HG03175 (cell line): ENCODE measurements around the gene STAP2.
"Not testable (repeated sequence)": the region's sequence is repeated elsewhere in the genome, so short reads cannot be mapped to it uniquely, and the experiment has no call there.

Experiments used
- ATAC-seq: cut with Tn5 transposase; IDR thresholded peaks from one replicate; pipeline ENCODE4 v1.9.1; 2021; ENCODE audit warnings: mild to moderate bottlenecking, moderate library complexity; ENCODE audit not compliant: unreplicated experiment

Gene STAP2

DNA sequence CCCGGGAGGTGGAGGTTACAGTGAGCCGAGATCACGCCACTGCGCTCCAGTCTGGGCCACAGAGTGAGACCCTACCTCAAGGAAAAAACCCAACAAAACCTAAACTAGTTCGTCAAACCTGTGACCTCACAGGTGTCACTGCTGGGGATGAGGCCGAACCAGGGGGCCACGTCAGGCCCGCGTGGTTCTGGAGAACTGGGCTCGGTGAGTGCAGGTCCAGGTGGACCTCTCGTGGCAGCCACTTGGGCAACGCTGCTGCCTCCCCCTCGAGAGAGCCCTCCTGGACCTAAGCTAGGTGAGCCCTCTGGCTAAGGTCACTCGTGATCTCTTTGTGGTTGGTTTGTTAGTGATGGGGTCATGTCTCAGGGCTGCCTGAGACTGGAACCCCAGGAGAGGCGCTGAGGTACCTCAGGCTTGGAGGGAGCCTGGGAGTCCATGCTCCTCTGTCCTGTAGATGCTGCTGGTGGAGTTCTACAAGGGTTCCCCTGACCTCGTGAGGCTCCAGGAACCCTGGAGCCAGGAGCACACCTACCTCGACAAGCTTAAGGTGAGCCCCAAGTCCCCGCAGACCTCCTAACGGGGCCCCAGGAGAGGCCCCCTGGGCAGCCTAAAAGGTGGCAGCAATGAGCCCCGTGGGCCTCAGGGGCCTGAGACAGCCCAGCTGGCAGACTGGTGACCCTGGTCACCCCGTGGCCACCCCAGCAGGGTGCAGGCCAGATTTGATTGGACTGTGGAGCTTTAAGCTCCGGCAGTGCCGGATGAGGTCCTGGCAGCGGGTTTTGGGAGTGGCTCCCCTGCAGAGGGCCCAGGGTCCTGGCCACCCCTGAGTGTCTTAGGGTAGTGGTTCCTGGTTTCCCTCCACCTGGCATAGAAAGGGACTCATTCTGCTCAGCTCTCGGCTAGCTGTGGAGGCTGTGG, 20.3 kb upstream of the STAP2 start:
- ATAC-seq, result no peak

DNA sequence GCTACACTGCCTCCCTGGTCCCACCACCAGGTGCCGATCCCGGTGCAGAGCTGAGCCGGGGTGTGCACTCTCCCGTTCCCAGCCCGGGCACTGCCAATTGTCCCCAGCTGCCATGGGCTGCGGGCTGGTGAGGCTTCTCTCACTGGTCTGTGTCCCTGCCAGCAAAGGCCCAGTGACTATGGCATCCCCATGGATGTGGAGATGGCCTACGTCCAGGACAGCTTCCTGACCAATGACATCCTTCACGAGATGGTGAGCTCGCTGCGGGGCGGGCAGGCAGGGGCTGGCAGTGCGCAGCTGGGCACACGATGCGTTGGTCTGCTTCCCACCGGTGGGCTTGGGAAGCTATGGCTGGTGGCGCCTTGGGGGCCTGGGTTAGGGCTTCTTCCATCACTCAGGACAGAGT, 19.3 kb upstream of the STAP2 start:
- no peak for ATAC-seq

DNA sequence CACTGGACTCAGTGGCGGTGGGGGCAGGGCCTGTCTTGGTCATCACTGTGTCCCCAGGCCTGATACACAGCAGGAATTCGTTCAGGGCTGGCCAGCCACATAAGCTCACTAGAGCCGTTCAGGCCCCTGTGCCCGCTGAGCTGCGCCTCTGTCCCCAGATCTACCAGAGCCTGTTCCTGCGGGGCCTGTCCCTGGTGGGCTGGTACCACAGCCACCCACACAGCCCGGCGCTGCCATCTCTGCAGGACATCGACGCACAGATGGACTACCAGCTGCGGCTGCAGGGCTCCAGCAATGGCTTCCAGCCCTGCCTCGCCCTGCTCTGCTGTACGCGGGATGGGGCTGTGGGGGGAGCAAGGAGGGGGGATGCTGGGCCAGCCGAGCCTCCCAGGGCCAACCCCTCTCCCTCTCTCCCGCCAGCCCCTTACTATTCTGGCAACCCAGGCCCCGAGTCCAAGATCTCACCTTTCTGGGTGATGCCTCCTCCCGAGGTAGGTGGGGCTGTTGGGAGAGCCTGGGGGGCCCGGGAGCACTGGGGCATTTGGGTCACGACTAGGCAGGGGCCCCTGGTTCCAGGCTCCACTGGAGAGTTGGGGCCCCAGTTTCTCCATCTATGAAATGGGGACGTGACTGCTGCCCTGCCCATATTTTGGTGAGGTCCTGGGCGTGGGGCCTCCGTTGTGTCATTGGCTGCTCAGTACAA, 18.6 kb upstream of the STAP2 start:
- ATAC-seq, result no peak

DNA sequence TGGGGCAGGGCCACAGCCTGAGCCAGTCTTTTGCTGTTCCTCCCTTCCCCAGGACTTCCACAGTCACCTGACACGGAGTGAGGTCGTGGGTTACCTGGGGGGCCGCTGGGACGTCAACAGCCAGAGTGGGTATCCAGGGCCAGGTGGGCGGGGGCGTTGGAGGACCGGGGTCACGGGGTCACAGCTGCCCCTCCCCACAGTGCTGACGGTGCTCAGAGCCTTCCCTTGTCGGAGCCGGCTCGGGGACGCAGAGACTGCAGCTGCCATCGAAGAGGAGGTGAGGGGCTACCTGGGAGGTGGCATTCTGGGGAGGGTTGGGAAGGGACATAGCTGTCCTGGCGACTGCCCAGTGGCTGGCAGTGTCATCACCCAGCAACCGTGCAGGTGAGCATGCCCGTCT, 16.3 kb upstream of the STAP2 start:
- no peak for ATAC-seq

DNA sequence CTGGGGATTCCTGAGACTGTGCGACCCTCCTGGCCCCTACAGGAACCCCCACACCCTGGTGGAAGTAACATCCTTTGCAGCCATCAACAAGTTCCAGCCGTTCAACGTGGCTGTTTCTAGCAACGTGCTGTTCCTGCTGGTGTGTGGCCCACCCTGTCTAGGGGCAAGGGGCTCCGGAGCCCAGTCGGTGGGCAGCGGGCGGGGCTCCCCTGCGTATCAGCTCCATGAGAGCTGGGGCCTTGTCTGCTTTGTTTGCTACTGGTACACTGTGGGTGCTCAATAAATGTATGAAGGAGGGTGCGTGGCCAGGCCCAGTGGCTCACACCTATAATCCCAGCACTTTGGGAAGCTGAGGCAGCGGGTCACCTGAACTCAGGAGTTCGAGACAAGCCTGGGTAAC, 15.7 kb upstream of the STAP2 start:
- ATAC-seq, result no peak

DNA sequence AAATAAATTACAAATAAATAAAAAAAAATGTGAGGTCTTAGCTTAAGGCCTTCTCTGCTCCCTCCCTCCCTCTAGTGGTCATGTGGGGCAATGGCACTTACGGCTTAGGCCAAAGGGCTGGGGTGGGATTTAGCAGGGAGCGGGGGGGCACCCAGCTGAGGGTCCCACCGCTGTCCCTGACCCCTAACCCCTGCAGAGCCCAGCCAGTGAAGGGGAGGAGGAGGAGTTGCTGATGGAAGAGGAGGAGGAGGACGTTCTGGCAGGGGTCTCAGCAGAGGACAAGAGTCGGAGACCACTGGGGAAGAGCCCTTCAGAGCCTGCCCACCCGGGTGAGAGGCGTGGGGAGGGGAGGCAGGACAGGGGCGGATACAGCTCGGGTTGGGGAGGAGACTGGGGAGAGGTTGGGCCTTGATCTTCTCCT, 14.1 kb upstream of the STAP2 start:
- no peak for ATAC-seq

DNA sequence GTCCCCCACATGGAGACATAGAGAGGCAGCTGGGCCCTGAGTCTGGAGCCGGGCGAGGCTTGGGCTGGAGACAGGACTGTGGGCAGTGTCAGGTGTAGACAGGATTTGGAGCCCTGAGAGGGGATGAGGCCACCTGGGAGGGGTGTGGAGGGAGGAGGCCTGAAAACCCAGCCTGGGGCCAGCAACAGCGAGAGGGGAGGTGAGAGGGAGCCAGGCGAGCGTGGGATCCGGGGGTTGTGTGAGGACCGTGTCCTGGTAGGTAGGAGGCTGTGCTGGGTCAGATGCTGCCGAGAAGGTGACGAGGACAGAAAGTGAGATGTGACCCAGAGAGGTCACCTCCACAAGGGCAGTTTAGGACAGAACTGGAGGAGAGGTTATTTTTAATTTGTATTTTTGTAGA, 12.1 kb upstream of the STAP2 start:
- ATAC-seq, result no peak

DNA sequence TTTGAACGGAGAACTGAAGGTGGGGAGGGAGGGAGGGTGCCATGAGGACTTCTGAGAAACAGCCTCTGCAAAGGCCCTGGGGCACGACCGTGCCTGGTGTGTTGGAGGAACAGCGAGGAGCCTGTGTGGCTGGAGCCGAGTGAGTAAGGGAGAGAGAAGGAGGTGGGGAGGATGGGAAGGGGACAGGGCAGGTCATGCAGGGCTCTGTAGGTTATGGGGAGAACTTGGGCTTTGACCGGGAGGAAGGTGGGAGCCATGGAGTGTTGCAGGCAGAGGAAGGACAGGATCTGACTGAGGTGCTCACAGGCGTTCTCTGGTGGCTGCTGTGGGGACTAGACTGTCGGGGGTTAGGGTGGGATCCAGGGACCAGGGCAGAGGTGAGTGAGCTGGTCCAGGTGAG, 11.5 kb upstream of the STAP2 start:
- no peak for ATAC-seq

DNA sequence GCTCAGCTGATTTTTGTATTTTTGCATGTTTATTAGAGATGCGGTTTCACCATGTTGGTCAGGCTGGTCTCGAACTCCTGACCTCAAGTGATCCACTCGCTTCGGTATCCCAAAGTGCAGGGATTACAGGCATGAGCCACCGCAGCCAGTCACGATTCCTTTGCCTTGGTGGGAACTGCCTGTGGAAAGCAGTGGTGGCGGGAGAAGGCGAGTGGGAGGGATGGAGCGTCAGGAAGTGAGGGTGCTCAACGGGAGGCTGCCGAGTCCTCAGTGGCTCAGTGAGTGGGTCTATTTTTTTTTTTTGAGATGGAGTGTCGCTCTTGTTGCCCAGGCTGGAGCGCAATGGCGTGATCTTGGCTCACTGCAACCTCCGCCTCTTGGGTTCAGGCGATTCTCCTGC, 10.6 kb upstream of the STAP2 start:
- ATAC-seq, result not testable (repeated sequence)

DNA sequence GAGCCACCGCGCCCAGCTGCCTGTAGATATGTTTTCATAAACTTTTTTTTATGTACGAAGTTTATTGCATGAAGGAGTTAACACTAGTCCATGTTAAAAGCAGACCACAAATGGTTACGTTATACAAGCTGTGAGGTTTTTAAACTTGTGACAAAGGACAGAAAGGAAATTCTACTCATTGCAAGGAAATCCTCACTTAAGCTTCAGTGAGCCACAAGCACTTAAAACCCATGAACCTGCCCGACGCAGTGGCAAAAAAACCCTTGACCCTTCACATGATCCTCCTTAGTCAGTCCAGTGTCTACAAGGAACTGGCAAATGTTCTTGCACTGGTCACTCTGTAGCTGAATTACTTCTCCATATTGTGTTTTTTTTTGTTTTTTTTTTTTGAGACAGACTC, 8.9 kb upstream of the STAP2 start:
- no peak for ATAC-seq

DNA sequence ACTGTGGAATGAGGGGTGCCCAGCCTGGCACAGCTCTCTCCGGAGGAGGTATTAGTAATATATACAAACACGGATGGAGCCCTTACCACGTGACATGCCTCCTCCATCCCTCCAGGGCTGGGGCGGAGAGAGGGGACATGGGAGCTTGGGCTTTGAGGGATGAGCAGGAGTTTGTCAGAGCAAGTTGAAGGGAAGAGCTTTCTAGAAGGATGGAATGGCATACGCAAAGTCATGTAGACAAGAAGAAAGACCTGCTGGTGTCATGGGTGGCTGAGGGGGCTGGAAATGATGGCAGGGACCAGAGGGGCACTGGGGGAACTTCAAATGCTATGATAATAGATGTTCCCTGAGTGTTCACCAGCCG, 7.4 kb upstream of the STAP2 start:
- no peak for ATAC-seq

DNA sequence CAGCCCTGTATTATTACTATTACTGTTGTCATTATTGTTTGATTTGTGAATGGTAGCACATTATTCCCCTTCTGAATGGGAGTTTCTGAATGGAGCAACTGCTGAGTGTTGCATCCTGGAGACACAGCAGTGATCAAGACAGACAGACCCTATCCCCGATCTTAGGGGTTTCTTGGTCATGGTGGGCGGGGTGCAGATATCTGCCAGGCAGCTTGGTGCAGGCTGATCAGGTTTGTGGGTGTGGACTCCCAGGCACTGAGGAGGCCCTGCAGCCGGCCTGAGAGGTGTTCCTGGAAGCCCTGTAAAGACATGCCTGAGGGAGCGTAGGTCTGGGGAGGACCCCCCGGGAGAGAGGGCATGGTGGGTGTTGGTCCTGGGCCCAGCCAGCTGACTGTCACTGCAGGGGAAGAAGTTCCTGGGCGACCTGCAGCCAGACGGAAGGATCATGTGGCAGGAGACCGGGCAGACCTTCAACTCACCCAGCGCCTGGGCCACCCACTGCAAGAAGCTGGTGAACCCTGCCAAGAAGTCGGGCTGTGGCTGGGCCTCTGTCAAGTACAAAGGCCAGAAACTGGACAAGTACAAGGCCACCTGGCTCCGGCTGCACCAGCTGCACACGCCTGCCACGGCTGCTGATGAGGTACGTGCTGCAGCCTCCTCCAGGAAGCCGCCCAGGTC, 6.9 kb upstream of the STAP2 start:
- no peak for ATAC-seq

DNA sequence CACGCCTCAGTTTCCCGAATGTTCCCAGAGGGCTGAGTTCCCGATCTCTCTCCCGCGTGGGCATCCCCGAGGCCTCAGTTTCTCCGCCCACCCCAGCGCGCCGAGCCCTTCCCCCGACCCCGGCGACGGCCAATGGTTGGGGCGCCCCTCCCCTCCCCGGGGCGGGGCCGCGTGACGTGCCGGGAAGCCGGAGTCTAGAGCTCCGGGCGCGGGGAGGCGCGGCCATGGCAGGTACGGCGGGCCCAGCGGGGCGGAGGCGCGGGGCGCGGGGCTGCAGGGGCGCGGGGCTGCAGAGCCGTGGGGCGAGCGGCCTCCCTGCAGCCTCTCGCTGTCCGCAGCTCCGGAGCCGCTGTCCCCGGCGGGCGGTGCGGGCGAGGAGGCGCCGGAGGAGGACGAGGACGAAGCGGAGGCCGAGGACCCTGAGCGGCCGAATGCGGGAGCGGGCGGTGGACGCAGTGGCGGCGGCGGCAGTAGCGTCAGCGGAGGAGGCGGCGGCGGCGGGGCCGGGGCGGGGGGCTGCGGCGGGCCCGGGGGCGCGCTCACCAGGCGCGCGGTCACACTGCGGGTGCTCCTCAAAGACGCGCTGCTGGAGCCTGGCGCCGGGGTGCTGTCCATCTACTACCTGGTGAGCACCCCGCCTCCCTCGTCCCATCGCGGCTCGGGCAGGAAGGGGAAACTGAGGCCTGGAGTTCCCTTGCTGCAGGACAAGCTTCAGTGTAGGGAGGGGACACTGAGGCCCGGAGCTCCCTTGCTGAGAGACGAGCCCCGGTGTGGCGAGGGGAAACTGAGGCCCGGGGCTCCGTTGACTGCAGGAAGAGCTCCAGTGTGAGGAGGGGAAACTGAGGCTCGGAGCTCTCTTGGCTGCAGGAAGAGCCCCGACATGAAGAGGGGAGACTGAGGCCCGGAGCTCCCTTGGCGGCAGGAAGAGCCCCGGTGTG, 5.0 kb upstream of the STAP2 start, which contains the start of gene MPND:
TSS of gene MPND (plus strand) at position 193 of the 938 bp plus-strand sequence. CDS start at position 225, 32 bp downstream.
- peak; percentile 48 for ATAC-seq

DNA sequence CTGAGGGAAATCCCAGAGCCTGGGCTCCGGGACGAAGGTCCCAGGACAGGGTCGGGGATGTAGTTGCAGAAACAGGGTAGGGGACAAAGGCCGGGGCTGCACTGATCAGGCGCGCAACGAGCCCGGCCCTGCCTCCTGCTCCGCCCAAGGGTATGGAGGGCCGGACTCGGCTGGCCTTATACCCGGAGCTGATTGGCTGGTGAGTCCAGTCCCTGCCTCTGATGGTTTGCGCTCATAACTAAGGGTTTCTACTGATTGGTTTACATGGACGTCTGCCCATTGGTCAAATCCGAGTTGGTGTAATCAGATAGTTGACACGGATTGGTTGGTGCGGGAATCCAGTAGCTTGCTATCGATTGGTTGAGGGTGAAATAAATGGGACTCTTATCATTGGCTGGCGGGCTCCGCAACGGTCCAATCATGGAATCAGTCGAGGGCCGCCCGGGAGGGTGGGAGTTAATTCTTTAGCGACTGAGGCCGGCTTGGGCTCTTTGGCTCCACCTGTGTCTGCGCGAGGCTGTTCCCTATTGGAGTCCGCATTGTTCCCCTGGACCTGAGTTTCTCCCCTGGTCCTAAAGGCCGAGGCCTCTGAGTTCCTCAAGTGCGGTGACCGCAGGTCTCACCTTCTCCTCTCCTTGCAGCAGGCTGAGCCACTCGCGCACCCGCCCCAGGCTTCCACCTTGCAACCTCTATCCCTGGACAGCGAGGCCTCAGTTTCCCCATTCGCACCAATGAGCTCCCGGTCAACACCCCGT, 4.2 kb upstream of the STAP2 start:
- peak; percentile 89 for ATAC-seq

DNA sequence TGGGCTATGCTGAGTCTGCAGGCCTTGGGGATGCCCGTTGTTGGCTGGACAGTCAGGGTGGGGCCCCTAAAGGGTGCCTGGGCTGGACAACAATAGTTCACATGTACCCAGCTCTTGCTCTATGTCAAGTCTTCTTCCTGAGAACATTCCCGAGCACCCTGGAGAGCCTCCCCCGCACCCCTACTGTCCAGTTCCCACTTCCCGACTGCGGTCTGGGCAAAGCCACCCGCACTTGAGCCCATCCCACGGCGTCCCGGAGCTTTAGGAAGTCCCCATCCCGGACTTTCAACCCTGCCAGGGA, 3.6 kb upstream of the STAP2 start:
- ATAC-seq, result no peak

DNA sequence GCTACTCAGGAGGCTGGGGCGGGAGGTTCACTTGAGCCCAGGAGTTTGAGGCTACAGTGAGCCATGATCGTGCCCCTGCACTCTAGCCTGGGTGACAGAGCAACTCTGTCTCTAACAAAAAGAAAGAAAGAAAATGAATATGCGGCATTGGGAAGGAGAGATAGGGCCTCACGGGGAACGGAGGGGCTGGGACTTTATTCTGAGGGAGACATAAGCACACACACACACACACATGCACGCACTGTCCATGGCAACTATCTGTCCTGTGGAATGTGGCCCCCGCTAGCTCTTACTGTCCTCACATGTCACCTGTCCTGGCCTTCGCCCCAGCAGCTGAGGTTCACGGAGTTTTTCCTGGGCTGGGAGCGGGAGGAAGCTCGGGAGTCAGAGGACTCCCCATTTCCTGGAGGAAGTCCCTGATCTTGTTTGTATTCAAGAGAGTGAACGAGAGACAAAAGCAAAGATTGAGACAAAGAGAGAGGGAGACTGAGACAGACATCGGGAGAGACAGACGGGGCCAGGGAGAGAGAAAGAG, 654 bp downstream of the STAP2 start:
- ATAC-seq, result no peak

DNA sequence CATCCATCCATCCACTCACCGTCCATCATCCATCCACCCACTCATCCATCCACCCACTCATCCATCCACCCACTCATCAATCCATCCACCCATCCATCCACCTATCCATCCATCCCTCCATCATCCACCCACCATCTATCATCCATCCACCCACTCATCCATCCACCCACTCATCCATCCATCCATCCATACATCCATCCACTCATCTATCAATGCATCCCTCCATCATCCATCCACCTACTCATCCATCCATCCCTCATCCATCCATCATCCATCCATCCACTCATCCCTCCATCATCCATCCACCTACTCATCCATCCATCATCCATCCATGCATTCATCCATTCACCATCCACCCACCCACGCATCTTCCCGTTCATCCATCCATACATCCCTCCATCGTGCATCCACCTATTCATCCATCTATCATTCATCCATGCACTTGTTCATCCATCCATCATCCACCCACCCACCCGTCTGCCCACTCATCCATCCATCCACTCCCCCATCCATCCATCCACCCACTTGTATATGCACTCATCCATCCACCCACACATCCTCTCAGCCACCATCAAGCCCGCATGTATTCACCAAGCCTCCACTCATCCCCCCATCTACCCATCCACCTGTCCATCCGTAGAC, 3.6 kb downstream of the STAP2 start:
- ATAC-seq, result no peak

DNA sequence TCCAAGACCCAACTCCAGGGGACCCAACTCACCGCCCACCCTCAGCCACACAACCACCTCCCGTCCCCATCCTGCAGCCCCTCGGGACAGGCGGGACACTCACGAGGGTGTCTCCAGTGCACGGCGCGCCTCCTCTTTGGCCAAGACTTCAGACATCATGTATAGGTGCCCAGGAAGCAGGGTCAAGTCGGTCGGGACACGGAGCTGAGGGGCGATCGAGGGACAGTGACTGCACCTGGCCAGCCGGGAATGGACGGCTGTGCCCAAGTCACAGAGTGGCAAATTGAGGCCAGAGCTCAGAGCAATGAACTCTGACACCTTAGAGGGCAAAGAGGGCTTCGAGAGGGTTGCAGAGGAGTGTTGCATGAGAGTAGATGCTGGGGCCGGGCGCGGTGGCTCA, 8.8 kb downstream of the STAP2 start:
- ATAC-seq, result no peak

DNA sequence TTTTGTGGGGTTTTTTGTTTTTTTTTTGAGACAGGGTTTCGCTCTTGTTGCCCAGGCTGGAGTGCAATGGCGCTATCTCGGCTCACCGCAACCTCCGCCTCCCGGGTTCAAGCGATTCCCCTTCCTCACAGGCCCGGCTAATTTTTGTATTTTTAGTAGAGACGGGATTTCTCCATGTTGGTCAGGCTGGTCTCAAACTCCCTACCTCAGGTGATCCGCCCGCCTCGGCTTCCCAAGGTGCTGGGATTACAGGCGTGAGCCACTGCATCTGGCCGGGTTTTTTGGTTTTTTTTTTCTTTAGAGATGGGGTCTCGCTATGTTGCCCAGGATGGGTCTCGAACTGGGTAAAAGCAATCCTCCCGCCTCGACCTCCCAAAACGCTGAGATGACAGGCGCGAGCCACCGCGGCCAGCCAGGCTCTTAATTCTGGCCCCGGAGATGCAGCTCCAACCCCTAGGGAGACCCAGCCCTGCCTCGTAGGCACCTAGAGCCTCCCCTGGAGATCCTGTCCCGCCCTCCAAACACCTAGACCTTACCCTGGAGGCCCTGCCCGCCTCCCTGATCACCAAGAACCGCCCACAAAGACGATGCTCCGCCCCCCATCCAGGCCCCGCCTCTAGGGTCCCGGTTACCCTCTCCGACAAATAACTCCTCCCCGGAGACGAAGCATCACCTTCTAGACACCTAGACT, 9.5 kb downstream of the STAP2 start:
- ATAC-seq, result not testable (repeated sequence)
